AG09309 (cell line): ENCODE results near the gene USP15.

Experiments
- DNase-seq: peaks from one replicate; pipeline ENCODE4 v3.0.0-alpha.2; 2010; ENCODE audit warnings: low read depth
- H3K4me3 ChIP-seq: 2 replicates; pipeline ENCODE4 v1.5.1; 2011; ENCODE audit warnings: mild to moderate bottlenecking, low read depth, low read length, moderate library complexity; ENCODE audit not compliant: control insufficient read depth
- TF ChIP-seq, protein P1 (sequence below): IDR thresholded peaks from 2 replicates; pipeline ENCODE4 v1.5.1; 2011; ENCODE audit warnings: mild to moderate bottlenecking, low read depth, low read length, inconsistent platforms; ENCODE audit not compliant: insufficient read depth, control insufficient read depth; ENCODE audit errors: missing control alignments

The USP15 gene

DNA sequence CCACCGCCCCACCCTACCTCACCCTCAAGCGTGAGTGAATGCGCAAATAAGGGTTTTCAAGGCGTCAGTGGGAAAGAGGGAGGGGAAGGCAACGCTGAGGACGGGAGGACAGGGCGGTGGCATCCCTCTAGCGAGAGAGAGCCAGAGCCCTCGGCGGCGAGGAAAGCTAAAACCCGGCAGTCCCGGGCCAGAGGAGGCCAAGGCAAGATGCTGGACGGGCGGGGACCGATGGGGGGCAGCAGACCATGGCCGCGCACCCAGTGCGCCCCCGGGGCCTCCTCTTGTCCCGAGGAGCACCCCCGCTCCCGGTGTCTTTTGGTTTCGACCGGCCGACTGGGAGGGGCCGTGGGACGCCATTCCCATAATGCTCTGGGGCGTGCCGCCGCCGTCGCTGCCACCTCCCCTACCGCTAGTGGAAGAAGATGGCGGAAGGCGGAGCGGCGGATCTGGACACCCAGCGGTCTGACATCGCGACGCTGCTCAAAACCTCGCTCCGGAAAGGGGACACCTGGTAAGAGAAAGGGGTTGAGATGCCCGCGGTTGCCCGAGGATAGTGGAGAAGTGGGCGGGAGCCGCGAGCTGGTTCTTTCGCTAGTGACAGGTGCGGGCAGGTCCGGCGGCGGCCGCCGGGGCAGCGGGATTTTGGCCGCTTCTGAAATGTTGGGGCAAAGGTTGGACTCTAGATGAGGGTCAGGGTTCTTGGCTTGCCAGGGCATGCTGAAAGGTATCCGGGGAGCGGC, at the start of gene USP15:
Gene USP15, plus strand, starts transcription at position 412 of the 740 bp plus-strand sequence. Its CDS starts 11 bp downstream, at position 423.
- TF ChIP-seq, protein P1, sequence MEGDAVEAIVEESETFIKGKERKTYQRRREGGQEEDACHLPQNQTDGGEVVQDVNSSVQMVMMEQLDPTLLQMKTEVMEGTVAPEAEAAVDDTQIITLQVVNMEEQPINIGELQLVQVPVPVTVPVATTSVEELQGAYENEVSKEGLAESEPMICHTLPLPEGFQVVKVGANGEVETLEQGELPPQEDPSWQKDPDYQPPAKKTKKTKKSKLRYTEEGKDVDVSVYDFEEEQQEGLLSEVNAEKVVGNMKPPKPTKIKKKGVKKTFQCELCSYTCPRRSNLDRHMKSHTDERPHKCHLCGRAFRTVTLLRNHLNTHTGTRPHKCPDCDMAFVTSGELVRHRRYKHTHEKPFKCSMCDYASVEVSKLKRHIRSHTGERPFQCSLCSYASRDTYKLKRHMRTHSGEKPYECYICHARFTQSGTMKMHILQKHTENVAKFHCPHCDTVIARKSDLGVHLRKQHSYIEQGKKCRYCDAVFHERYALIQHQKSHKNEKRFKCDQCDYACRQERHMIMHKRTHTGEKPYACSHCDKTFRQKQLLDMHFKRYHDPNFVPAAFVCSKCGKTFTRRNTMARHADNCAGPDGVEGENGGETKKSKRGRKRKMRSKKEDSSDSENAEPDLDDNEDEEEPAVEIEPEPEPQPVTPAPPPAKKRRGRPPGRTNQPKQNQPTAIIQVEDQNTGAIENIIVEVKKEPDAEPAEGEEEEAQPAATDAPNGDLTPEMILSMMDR = peak; percentile 88
- peak; percentile 91 for DNase-seq
- peak within 1 kb of the TSS; percentile 99 for H3K4me3 ChIP-seq

DNA sequence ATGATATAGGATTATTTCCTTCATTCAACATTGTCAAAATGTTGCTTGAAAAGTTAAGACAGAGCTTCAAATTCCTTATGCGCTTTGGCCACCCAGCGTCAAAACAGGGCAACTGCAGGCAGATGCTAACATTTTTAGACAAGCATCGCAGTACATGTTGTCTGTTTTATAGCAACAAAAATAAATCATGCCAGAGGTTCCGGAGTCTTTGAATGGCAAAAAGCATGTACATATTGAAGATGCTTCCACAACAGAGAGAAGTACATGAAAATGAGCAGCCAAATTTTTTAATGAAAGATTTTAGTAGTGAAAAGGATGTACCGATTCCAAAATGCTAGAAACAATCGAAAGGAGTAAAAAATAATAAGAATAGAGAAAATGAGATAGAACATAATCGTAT, 49.8 kb upstream of the USP15 start:
- H3K4me3 ChIP-seq = no peak overlapping the region
- peak; percentile 10 for DNase-seq
- TF ChIP-seq, protein P1 = peak; percentile 87

DNA sequence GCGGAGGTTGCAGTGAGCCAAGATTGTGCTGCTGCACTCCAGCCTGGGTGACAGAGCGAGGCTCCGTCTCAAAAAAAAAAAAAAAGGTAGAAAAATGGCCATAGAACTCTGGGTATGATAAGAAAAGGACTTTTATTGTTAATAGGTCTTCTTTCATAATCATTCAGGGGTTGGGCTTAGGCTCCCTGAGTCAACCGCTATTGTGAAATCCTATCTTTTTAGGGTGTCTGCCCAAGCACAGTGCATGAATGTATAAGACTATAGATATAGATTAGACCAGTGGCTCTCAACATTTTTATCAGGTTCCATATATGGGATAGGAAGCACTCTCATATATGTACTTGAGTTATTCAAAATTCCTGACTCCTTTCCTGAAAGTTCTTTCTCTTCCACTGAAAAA, 48.7 kb upstream of the USP15 start:
- no peak overlapping the region for H3K4me3 ChIP-seq
- DNase-seq = no peak
- TF ChIP-seq, protein P1 = no peak

DNA sequence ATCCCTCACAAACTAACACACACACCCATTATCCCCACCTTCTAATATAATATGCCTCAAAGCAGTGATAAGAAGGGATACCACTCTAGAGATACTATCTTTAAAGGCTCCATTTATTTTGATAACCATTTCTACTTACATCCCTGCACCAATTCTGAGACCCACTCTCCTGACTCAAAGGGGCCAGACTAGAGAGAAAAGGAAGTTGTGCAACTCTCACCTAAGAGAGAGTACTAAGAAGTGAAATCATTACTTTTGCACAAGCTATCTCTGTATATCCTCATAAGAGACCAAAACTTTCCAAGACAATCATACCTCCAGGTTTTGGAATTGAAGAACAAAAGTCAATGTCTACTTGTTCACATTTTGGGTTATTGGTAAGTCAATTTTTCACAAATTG, 45.4 kb upstream of the USP15 start:
- no peak for DNase-seq
- TF ChIP-seq, protein P1 = no peak
- no peak overlapping the region for H3K4me3 ChIP-seq

DNA sequence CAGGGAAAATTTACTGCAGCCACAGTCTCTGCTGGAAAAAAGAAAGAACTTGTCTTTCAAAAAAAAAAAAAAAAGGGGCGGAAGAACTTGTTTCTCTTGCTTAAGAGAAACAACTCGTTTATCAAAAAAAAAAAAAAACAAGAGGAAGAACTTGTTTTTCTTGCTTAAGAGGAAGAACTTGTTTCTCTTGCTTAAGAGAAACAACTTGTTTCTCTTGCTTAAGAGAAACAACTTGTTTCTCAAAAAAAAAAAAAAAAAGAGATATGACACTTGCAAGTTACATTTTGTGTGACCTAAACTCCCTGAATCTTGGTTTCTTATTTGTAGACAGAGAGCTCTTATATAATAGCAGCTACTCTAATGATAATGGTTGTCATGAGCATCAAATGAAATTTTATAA, 44.7 kb upstream of the USP15 start:
- DNase-seq = no peak
- no peak overlapping the region for H3K4me3 ChIP-seq
- TF ChIP-seq, protein P1 = no peak

DNA sequence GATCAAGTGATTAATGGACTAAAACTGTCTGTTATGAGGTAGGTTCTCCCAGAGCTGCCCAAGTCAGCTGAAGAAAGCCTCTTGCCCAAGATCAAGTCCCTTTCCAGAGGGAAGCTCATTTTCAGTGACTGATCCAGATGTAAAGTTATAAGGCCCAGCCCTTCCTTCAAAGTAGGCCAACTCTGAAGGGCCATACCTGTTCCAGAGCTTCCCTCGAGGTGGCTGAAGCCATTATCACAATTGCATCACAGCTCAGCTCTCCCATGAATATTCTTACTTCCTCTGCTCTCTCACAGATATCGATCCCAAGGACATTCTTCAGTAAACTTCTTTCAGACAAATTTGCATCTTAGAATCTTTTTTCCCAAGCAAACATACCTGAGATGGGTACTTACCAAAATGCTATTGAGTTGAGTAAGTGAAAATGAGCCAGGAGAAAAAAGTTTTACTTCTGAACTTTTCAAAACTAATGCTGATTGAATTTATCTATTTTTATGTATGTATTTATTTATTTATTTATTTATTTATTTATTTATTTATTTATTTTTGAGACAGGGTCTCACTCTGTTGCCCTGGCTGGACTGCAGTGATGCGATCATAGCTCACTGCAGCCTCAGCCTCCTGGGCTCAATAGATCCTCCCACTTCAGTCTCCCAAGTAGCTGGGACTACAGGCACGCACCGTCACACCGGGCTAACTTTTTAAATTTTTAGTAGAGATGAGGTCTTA, 42.6 kb upstream of the USP15 start:
- TF ChIP-seq, protein P1 = no peak
- H3K4me3 ChIP-seq = no peak overlapping the region
- no peak for DNase-seq
